Measurements from ENCODE around the gene SSBP2. TPM values are rescaled to one million over a fixed set of nuclear protein-coding genes. Genes with fewer than 3 reads are reported as not detected.

The SSBP2 gene
- total RNA-seq: 10 to 100 TPM in 4 of 5 donors, under 1 TPM in 1; 0.87 to 86.2 (median 37.3) TPM
- 10 to 100 TPM; 14.7 to 28.3 (median 20.9) TPM for polyA plus RNA-seq
- long read RNA-seq, donor 1, full-length matches to known transcripts: 3 of 10 reads
- long read RNA-seq, donor 1, partial matches to known transcripts: 7 of 10 reads
- long read RNA-seq, donor 1, other reads (novel, unspliced or antisense): 0 of 10 reads
- long read RNA-seq, donor 2, full-length matches to known transcripts: 7 of 7 reads
- long read RNA-seq, donor 2, partial matches to known transcripts: 0 of 7 reads
- long read RNA-seq, donor 2, other reads (novel, unspliced or antisense): 0 of 7 reads
- long read RNA-seq, donor 3, full-length matches to known transcripts: 4 of 4 reads
- long read RNA-seq, donor 3, partial matches to known transcripts: 0 of 4 reads
- long read RNA-seq, donor 3, other reads (novel, unspliced or antisense): 0 of 4 reads
- long read RNA-seq, donor 4, full-length matches to known transcripts: 4 of 4 reads
- long read RNA-seq, donor 4, partial matches to known transcripts: 0 of 4 reads
- long read RNA-seq, donor 4, other reads (novel, unspliced or antisense): 0 of 4 reads
- long read RNA-seq, donor 5, full-length matches to known transcripts: 6 of 13 reads
- long read RNA-seq, donor 5, partial matches to known transcripts: 7 of 13 reads
- long read RNA-seq, donor 5, other reads (novel, unspliced or antisense): 0 of 13 reads
- long read RNA-seq, donor 6, full-length matches to known transcripts: 16 of 16 reads
- long read RNA-seq, donor 6, partial matches to known transcripts: 0 of 16 reads
- long read RNA-seq, donor 6, other reads (novel, unspliced or antisense): 0 of 16 reads
- long read RNA-seq, donor 7, full-length matches to known transcripts: 13 of 13 reads
- long read RNA-seq, donor 7, partial matches to known transcripts: 0 of 13 reads
- long read RNA-seq, donor 7, other reads (novel, unspliced or antisense): 0 of 13 reads
- long read RNA-seq, donor 8, full-length matches to known transcripts: 12 of 12 reads
- long read RNA-seq, donor 8, partial matches to known transcripts: 0 of 12 reads
- long read RNA-seq, donor 8, other reads (novel, unspliced or antisense): 0 of 12 reads
- long read RNA-seq, donor 9, full-length matches to known transcripts: 6 of 6 reads
- long read RNA-seq, donor 9, partial matches to known transcripts: 0 of 6 reads
- long read RNA-seq, donor 9, other reads (novel, unspliced or antisense): 0 of 6 reads
- long read RNA-seq, donor 10, full-length matches to known transcripts: 3 of 3 reads
- long read RNA-seq, donor 10, partial matches to known transcripts: 0 of 3 reads
- long read RNA-seq, donor 10, other reads (novel, unspliced or antisense): 0 of 3 reads

DNA sequence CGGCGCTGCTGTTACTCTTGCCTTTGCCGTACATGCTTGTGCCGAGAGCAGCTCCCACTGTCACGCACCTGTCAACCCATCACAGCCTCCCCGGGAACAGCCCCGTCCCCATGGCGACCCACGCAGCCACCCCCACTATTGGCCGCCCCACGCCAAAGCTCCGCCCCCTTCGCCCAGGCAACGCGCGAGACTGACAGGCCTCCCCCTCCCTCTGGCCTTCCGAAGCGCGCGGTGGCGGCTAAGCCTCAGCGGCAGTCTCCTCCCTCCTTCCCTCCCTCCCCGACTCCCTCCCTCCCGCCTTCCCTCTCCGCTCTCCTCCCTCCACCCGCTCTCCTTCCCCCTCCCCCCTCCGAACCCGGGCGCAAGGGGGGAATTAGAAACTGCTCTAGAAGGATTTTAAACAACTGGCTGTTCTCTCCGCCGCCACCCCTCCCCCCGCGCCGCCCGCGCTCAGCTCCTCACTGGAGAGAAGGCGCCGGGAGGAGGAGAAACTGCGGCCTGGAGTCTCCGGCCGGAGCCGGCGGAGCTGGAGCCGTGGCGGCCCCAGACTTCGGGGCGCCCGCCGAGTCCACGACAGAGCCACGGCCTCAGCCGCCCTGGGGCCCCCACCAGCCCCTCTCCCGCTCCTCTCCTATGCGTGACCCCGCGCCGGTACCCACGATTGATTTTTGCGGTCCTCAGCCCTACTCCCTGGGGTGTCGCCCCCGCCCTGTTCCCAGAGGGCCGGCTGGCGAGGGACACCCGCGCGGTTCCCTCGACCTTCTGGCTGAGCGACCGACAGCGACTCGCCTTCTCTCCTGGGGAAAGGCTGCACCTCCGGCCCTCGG lies at the start of gene SSBP2:
SSBP2 (minus strand) TSS at position 89 of the 827 bp plus-strand sequence; CDS start at position 34, 55 bp downstream.
- peaks cover 0 to 4% (median 0%) of the 10 kb centered on the region in 3 donors for H3K27me3 ChIP-seq
- peak within 1 kb of the TSS; percentile 85 to 97 (median 94) for H3K4me3 ChIP-seq
- H3K4me1 ChIP-seq: peaks cover 11 to 70% (median 42%) of the 10 kb centered on the region in 4 donors
- peak within 1 kb of the TSS; percentile 90 to 100 (median 96) for H3K27ac ChIP-seq
- intact Hi-C loops (cut with DNase I; ENCODE audit: low total_unique reads): loop anchor here (5.0 to 10.0 kb wide), 2 partner anchors 101 to 414 kb away; no protein-coding TSS in a partner anchor
- no peaks in the 10 kb centered on the region for H3K9me3 ChIP-seq
- WGBS, 5 donors: 0 to 1% (median 1%) methylated on average over 56 to 73 of the region's 73 CpGs
- H3K36me3 ChIP-seq: no peaks in the 10 kb centered on the region
- peak; percentile 99 to 100 for DNase-seq
- peak in 1 of 4 donors; percentile 49 for TF ChIP-seq POLR2A (IDR thresholded peaks at IDR 0.05)
- TF ChIP-seq, protein P1, sequence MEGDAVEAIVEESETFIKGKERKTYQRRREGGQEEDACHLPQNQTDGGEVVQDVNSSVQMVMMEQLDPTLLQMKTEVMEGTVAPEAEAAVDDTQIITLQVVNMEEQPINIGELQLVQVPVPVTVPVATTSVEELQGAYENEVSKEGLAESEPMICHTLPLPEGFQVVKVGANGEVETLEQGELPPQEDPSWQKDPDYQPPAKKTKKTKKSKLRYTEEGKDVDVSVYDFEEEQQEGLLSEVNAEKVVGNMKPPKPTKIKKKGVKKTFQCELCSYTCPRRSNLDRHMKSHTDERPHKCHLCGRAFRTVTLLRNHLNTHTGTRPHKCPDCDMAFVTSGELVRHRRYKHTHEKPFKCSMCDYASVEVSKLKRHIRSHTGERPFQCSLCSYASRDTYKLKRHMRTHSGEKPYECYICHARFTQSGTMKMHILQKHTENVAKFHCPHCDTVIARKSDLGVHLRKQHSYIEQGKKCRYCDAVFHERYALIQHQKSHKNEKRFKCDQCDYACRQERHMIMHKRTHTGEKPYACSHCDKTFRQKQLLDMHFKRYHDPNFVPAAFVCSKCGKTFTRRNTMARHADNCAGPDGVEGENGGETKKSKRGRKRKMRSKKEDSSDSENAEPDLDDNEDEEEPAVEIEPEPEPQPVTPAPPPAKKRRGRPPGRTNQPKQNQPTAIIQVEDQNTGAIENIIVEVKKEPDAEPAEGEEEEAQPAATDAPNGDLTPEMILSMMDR (IDR thresholded peaks at IDR 0.05): peak in 1 of 7 experiments; percentile 12
- peak; percentile 80 for TF ChIP-seq EP300 (IDR thresholded peaks at IDR 0.05)
- TF ChIP-seq POLR2AphosphoS5 (IDR thresholded peaks at IDR 0.05): peak; percentile 79 to 89 (median 83)

DNA sequence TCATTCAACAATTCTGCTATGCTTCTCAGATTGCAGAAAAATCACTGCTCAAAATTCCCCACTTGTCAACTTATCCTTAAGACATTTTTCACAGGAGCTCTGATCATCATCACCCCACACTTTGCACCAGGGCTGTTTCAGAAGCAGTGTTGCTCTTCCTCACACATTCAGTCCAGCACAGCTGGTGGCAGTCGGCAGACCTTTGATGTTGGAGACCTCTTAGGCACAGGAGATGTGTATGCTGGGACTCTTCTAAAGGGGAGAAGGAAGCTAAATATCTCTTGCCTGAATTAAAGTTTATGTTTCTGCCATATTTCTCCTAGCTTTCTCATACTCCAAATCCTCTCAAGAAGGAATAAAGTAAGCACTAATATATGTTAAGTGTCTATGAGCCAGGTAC lies 44.8 kb upstream of the SSBP2 start:
- intact Hi-C loops (cut with DNase I; ENCODE audit: low total_unique reads): no loop called here

DNA sequence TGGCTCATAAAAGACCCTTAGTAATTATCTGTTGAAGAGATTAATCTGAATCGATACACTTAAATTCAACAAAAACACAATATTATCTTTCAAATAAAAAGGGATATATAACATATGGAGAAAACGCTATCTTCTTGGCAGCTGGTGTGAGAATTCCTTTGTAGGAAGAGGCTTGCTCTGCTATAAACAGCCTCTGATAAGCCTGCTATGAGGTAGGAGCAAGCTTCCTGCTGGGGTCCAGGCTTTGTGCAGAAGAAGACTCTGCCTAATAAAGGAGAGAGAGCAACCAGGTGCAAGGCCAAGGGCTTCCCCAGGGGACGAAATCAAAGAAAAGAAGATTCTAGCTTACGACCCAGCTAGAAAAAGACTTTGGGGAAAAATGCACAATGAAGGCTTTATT lies 43.3 kb upstream of the SSBP2 start:
- DNase-seq: no peak
- intact Hi-C loops (cut with DNase I; ENCODE audit: low total_unique reads): no loop called here
- no peaks in the 10 kb centered on the region for H3K9me3 ChIP-seq
- WGBS, 5 donors: 53 to 66% (median 57%) methylated on average over 4 of the region's 4 CpGs
- TF ChIP-seq EP300 (IDR thresholded peaks at IDR 0.05) (no peak), POLR2A (IDR thresholded peaks at IDR 0.05) (no peak)
- no peaks in the 10 kb centered on the region for H3K36me3 ChIP-seq
- H3K4me1 ChIP-seq: no peaks in the 10 kb centered on the region
- H3K27ac ChIP-seq: no peak overlapping the region
- H3K27me3 ChIP-seq: no peaks in the 10 kb centered on the region
- no peak overlapping the region for H3K4me3 ChIP-seq

More for the DNA sequence above, 44.8 kb upstream of the SSBP2 start:
- Histone ChIP-seq H3K27ac (no peak overlapping the region), H3K4me1 (no peaks in the 10 kb centered on the region), H3K36me3 (no peaks in the 10 kb centered on the region), H3K27me3 (no peaks in the 10 kb centered on the region), H3K4me3 (no peak overlapping the region), H3K9me3 (no peaks in the 10 kb centered on the region)
- no peak for DNase-seq
- WGBS, 5 donors: 74 to 86% (median 78%) methylated on average over 1 of the region's 1 CpG
- TF ChIP-seq EP300 (IDR thresholded peaks at IDR 0.05) (no peak), POLR2A (IDR thresholded peaks at IDR 0.05) (no peak), POLR2AphosphoS5 (IDR thresholded peaks at IDR 0.05) (no peak)
- TF ChIP-seq, protein P1 (IDR thresholded peaks at IDR 0.05): no peak

DNA sequence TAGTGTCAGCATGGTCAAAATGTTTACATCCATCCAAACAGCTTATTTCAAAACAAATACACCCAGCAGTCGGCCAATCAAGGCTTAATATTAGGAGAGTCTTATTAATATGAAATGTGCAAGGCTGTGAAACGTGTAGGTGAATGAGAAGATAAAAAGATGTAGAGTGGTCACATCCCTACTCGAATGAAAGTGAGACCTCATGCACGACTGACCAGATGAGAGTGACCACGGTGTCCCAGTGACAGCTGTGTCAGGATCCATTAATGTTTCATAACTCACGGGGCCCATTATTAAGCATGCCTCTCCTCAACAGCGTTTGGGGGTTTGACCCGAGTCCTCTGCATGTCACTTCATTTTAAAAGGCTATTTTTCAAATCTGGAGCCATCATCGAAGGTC lies 39.4 kb upstream of the SSBP2 start:
- intact Hi-C loops (cut with DNase I; ENCODE audit: low total_unique reads): no loop called here
- no peak for DNase-seq
- WGBS, 5 donors: 83 to 91% (median 89%) methylated on average over 9 of the region's 9 CpGs
- no peaks in the 10 kb centered on the region for H3K36me3 ChIP-seq
- H3K27me3 ChIP-seq: no peaks in the 10 kb centered on the region
- TF ChIP-seq, protein P1 (IDR thresholded peaks at IDR 0.05): no peak
- TF ChIP-seq POLR2A (IDR thresholded peaks at IDR 0.05) (no peak), EP300 (IDR thresholded peaks at IDR 0.05) (no peak), POLR2AphosphoS5 (IDR thresholded peaks at IDR 0.05) (no peak)
- H3K27ac ChIP-seq: no peak overlapping the region
- no peak overlapping the region for H3K4me3 ChIP-seq
- H3K4me1 ChIP-seq: peaks cover 0 to 24% (median 15%) of the 10 kb centered on the region in 4 donors
- H3K9me3 ChIP-seq: no peaks in the 10 kb centered on the region

Measured in stomach (tissue), 19 donors.